GM18519 (cell line): Measurements from ENCODE around the gene MAP3K12.
A peak's percentile ranks its signal among the peaks of the same experiment; 100 is the strongest.
"Not testable (repeated sequence)": the region's sequence is repeated elsewhere in the genome, so short reads cannot be mapped to it uniquely, and the experiment has no call there.

Experiments used
- ATAC-seq: cut with Tn5 transposase; IDR thresholded peaks from one replicate; pipeline ENCODE4 v1.9.1; 2021; ENCODE audit warnings: mild to moderate bottlenecking, moderate library complexity; ENCODE audit not compliant: unreplicated experiment, low FRiP score

MAP3K12 gene

DNA sequence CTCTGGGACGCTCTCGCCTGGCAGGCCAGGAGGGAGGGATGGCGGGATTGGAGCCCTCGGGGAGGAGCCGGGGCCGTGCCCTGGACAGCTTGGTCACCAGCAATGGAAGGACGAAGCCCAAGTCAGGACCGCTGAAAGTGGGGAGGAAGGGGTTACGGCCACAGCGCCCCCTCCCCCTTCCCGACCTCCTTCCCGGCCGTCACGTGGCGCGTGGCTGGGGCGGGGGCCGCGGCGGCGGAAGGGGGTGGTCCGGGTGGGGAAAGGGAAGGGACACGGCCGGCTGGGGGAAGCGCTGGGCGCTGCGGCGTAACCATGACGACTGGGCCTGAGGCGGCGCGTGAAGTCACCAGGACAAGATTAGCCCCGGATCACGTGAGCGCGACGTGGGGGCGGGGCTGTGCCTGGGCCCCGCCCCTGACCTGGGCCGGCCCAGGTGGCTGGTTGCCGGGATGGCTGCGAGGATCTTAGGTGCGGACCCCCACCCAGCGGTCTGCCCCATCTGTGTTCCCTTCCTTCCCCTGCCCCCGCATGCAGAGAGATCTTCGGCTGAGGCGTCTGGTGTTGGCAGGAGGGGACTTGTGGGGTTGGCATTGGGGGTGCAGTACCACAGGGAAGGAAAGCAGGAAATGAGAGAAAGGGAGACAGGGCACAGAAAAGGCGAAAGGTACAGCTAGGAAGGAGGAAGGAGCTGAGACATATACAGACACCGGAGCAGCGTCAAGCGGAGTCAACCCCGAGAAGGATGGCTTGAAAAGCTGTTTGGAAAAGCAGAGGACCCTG is 6.2 kb downstream of the MAP3K12 start:
- peak; percentile 69 for ATAC-seq

DNA sequence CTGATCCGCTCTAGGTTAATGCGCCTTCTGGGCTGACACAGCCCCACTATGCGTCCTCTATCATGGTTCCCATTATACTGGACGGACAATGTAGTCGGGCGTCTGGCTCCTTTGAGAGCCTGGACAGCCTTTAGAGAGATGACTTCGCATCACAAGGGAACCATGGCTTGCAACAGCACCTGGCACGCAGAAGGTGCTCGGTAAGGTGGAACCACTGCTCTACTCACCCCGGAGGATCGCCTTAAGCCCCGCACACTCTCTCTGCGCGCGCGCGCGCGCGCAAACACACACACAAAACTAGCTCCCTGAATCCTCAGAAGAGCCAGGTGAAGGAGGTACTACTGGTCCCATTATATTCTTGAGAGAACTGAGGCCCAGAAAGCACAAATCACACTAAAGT is 7.1 kb downstream of the MAP3K12 start:
- no peak for ATAC-seq

DNA sequence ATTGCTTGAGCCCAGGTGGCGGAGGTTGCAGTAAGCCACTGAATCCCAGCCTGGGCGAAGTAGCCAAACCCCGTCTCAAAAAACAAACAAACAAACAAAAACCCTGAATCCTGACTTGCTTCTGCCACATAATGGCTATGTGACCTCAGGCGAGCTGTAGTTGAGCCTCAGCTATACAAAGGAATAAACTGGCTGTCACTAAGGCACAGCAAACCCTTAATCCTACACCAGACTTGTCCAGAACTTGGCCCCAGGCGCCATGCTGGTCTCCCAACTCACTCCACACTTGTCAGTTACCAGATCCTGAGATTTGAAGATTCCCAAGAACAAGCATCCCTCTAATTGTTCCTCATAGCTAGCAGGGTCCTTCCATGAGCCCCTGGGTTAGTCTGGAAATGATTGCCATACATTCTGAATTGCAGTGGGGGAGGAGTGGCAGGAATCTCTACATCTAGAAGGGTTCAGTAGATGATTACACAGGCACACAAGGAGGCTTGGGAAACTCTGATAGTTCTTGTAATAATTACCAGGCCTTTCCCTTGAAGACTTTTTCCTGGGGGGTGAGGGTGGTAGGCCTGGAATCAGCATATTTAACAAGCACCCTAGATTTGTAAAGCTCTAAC is 9.9 kb downstream of the MAP3K12 start:
- ATAC-seq, result no peak

DNA sequence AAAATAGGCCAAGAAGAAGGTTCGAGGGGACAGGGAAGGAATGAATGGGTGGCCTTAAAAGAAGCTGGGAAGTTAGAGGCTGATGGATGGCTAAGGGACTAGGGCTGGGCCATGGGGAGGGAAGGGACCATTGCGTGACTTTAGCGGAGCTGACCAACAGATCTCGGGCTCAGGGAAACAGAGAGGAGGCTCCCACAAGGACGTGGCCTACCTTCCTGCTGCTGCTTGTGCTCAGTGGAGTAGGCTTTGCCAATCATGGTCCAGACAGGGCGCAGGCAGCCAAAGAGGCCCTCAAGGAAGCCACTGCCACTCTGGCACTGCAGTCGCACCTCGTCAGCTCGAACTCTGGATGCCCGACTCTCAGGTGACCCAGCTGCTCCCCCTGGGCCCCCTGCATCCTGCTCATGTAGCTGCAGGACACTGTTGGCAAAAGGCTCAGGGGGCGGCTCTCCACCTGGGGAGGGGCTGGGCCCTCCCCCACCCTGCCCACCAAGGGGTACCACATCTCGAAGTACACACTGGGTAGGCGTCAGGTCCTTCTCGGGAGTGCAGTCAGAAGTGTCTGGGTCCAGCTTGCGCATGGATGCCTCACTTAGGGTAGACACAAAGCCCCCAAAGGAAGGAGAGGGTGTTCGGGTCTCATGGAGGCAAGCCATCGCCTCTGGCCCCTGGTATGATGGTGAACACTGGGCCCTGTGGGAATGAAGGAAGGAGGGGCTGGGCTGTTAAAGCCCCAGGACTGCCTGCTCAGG is 12.3 kb downstream of the MAP3K12 start:
- no peak for ATAC-seq

DNA sequence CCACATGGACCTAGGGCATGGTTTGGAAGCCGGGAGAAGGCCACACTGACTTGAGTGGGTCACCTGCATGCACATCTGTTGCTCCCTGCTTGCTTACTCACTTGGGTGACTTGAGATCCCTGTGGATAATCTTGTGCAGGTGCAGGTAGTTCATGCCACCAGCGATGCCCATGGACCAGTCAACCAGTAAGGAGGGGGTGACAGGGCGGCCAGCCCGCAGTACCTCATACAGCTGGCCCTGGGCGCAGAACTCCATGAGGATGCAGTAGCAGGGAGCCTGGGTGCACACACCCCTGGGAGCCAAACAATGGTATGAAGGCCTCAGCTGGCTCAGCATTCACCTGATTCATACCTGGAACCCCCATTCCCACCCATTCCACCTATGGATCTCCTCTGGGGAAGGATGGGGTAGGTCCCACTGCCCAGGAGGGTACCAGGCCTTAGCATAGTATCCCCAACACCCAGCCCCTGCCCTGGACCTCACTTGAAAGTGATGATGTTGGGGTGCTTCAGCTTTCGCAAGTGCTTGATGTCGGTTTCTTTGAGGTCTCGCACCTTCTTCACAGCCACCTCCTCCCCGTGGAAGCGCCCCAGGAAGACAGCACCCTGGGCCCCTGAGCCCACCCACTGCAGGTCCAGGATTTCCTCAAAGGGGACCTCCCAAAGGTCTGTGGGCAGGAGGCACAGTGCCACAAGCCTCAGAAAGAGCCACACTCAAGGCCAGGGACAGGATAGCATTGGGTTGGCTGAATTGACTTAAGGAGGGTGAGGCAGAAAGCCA is 13.1 kb downstream of the MAP3K12 start:
- ATAC-seq, result no peak

DNA sequence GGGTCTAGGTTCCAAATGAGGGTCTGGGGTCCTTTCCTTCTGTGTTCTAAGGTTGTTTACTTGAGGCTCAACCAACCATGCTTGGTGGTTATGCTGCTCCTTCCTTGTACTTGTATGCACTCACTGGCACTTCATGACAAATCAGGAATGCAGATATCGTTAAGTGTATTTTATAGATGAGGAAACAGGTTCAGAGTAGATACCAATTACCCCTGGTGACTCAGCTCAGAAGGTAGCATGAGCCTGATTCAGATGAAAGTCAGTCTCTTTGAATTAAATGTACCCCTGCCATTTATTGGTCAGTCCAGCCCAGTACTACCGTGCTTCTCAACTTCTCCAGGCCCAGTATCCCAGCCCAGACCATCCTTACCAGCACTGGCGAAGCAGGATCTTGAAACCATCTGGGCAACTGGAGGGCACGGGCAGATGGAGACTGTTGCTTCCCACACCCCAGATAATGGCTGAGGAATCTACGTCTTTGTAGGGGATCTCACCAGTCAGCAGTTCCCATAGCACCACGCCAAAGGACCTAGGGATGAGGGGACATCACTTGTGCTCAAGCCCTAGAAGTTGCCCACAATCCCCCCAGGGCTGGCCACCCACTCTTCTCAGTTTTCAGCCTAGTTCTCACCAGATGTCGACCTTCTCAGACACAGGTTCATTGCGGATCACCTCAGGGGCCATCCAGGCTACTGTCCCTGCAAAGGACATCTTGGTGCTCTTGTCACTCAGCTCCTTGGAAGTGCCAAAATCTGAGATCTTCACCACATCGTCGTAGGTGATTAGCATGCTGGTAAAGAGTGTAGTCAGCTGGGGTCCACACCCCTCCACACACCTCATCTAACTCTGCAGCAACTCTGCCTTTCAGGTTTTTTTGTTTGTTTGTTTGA is 14.3 kb downstream of the MAP3K12 start:
- no peak for ATAC-seq

DNA sequence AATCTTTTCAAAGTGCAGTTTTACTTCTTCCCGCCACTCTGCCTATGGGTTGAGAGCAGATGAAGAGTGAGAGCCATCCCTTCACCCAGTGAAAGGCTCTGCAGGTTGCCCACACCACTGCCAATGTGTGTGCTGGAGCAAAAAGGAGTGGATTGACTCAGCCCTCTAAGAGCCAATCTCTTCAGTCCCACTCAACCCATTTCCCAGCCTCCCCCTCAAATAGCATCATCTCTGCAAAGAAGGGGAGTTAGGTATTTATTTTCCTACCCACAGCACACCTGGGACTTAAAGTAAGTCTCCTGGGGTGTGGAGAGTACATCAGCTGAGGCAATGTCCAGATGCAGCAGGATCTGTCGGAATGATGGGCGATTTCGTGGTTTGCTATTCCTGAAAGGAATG is 15.3 kb downstream of the MAP3K12 start:
- ATAC-seq, result no peak

DNA sequence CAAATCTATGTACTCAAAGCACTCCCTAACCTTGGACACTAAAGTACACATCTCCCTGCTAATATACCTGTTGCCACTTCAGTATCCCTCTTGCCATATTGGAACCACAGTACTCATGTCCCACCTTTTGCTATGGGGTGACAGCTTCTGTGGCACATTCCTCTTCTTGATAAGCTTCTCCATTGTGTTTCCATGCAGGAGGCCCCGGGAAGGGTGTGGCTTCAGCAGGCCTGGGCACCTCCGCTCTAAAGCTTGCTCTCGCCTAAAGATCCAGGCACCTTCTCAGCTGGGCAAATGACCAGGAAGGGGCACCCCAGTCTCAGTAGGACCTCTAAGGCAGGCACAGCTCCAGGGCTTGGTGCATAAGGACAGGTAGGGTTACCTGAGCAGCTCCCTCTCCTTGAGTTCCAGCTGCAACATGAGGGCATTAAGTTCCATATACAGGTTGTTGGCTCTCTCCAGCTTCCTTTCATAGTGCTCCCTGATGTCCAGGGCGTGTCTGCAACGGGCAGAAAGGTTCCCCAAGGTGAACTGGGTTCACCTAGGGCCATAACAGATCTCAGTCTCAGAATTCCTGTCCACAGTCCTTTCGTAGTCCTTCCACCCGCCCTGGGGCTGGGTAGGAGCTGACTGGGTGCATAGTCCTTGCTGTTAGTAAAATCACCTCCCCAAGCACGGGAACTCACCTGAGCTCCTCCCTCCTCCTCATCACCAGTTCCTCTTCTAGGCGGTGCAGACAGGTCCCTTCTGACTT is 15.9 kb downstream of the MAP3K12 start:
- no peak for ATAC-seq

DNA sequence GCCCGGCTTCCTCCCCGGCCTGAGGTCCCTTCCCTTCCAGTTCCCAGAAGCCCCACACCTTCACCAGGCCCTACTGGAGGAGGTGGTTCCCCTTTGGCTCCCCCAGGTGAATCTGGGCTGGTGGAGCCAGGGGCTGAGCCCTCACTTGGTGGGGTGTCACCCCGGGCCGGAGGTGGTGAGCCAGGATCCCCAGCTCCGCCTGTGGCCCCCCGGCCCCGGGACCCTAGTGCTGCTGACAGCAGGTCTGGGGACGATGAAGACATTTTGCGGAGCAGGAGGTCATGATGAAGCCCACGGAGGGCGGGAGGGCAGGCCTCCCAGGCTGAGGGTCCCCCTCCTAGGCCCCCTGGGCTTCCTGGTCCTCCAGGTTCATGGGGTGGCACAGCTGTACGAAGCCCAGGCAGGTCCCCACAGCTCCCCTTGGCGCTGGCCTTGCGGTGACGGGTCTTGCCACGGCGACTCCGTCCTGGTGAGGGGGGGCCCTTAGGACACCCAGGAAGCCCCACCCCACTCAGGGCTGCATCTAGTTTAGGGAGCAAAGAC is 16.6 kb downstream of the MAP3K12 start:
- ATAC-seq, result no peak

DNA sequence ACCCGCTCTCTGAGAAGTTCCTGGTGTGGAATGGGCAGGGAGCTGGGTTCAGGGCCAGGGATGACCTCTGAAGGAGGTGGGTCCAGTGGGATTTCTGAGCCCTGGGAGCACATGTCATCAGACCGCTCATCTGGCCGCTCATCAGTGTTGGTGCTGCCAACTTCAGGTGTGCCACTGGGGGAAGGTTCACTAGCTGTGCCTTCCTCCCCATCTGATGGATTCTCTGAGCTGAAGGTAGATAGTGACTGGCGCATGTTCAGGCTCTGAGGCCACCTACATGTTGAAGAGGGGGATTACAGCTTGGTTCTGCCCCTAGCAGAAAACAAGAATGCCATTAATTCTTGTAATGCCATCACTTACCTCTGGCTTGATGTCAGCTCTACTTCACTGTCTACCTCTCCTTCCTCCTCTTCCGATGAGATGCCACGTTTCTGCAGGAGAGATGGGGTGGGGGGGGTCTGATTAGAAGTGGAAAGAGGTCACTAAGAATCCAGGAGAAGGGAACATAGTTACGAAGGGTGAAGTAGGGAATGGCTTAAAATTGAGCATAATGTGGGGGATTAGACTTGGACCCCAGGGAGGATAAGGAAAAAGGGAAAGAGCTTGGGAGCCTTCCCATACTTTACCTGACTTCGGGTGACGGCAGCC is 17.2 kb downstream of the MAP3K12 start:
- no peak for ATAC-seq

DNA sequence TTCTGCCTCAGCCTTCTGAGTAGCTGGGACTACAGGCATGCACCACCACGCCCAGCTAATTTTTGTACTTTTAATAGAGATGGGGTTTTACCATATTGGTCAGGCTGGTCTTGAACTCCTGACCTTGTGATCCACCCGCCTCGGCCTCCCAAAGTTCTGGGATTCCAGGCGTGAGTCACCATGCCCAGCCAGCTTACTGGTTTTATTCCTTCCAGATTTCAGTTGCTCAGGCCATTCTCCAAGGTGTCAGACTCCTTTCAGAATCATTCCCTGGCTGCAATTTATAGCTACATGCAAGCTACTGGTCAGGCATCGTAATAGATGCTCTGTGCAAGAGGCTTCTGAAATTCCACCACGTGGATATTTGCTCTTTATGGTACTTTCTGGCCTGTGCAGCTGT is 17.8 kb downstream of the MAP3K12 start:
- not testable (repeated sequence) for ATAC-seq

DNA sequence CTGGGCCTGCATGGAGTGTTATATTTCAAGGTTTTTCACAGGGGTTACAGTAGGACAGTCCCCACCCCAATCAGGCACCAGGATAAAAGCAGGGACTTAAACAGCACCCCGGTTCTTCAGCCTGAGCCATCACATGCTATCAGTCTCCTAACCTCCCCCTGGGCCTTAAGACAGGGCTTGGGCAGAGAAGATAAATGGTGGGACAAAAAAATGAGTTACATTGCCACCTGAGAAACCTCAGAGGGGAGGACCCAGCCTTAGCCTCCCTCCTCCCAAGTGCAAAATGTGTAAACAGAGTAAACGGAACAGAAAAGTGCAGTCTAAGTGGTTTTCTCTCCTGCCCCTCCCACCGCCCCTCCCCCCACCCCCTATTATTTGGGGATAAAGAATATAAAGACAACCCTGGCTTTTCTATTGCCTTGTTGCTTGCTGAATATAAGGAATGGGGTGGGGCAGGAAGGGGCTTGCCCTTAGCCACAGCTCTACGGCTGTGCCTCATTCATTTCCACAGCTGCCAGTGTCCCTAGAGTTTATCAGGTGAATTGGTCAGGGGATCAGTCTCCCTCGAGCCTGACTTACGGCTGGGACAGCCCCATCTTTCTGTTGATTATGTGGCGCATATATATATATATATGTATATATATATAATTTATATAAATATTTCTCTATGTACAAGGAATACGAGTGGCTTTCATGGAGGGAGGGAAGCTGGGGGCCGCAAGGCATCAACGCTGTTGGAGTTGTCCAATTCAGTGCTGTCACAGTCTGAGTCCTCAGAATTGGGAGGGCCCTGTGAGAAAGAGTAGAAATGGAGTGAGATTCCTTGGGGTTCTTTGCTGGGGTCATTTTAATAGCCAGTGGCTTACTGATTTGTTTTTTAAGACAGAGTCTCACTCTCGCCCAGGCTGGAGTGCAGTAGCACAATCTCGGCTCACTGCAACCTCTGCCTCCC is 18.5 kb downstream of the MAP3K12 start:
- ATAC-seq, result no peak

DNA sequence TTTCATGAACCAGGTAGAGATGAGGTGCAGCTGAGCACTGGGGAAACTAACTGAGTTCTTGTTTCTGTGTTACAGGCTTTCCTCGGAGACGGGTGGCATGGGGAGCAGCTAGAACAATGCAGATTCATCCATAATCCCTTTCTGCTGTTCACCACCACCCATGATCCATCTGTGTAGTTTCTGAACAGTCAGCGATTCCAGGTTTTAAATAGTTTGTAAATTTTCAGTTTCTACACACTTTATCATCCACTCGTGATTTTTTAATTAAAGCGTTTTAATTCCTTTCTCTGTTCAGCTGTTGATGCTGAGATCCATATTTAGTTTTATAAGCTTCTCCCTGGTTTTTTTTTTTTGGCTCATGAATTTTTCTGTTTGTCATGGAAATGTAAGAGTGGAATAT is 19.9 kb downstream of the MAP3K12 start:
- no peak for ATAC-seq

DNA sequence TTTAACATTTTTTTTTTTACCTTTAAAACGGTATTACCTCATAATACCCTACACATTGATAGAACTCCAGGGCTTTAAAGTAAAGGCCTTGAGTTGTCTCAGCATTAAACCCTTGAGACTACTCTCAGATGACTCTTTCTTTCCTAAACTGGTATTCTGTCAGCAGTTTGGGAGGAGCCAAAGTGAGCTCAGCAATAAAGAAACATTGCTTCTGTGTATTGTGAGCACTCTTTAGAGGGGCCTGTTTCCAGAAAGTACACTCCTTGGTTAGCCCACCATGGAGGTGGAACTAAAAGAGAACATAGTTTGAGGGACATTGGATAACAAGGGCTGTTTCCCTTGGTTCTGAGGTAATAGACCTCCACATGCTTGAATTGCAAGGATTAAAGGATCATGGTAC is 20.4 kb downstream of the MAP3K12 start:
- no peak for ATAC-seq

DNA sequence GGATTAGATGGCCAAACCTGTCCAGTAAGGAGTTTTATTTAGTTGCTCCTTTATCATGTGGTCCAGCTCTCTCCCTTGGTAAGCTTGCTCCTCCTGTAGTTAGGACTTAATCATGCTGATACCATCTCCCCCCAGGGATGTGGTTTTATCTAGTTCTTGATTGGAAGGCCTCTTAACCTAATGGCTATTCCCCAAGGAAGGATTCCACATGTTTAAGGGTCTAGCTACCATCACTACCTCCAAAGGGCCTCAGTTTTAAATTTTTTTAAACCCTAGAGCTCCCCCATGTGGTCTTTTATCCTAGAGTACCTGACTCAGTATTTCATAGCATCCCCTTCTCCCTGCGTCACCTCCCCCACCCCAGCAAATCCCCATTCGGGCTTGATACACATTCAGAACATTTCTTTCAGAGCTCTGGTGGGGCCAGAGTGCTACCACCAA is 22.5 kb downstream of the MAP3K12 start:
- ATAC-seq, result no peak

DNA sequence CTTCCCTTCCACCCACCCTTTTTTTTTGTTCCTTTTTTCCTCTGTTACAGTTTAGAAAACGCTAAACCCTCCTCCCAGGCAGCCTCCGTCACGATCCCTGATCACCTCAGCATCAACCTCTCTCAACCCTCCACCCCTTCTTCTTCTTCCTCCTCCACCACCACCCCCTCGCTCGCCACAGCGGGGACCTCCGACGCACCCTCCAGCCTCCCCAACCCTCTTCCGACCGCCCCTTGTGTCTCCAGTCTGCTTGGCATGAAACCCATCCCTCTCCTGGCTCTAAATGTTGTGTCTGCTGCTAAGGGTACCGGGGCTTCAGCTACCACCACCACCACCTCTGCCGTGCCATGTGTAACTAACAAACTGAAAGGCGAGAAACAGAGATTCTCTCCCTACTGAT is 24.4 kb downstream of the MAP3K12 start:
- ATAC-seq, result no peak

DNA sequence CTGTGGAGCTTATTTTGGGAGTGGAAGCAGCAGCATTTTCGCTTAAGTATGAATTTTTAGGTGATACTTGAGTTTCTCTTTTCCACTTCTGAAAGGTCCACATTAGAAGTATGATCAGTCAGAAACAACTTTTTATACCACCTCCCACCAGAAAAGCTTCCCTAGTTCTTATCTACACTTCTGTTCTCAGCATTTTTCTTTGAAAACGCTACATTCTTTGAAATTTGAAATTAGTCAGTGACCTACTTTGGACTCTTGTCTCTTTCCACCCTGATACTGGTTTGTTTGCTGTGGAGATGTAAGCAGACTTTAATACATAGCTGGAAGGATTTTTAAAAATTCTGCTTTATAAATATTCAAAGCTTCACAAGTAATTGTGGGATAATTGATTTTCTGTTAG is 25.2 kb downstream of the MAP3K12 start:
- no peak for ATAC-seq
